Osteocyte (in vitro differentiated cells): Measurements from ENCODE around the gene DMRT3. TPM values are rescaled to one million over a fixed set of nuclear protein-coding genes. Genes with fewer than 3 reads are reported as not detected.

ENCODE experiments used
- DNase-seq: peaks from one replicate; pipeline ENCODE4 v3.0.0; 2021; ENCODE audit warnings: mixed read lengths; ENCODE audit not compliant: unreplicated experiment; ENCODE audit errors: extremely low spot score
- H3K27ac Mint-ChIP-seq: one replicate; pipeline ENCODE4 v1.8.0; 2021; ENCODE audit warnings: mild to moderate bottlenecking, mixed read lengths; ENCODE audit not compliant: unreplicated experiment
- H3K27me3 Mint-ChIP-seq: one replicate; pipeline ENCODE4 v1.8.0; 2021; ENCODE audit warnings: mixed read lengths; ENCODE audit not compliant: unreplicated experiment
- H3K36me3 Mint-ChIP-seq: one replicate; pipeline ENCODE4 v1.8.0; 2021; ENCODE audit warnings: mixed read lengths; ENCODE audit not compliant: unreplicated experiment
- H3K4me1 Mint-ChIP-seq: one replicate; pipeline ENCODE4 v1.8.0; 2021; ENCODE audit warnings: mixed read lengths; ENCODE audit not compliant: unreplicated experiment
- H3K4me3 Mint-ChIP-seq: one replicate; pipeline ENCODE4 v1.8.0; 2021; ENCODE audit warnings: mild to moderate bottlenecking, moderate library complexity, mixed read lengths; ENCODE audit not compliant: unreplicated experiment
- H3K9me3 Mint-ChIP-seq: one replicate; pipeline ENCODE4 v1.8.0; 2021; ENCODE audit warnings: mixed read lengths; ENCODE audit not compliant: unreplicated experiment
- total RNA-seq: library from RNA; stranded (reverse); gene quantifications from 2 replicates; pipeline ENCODE4 v1.2.1, GENCODE V29; 2021
- TF ChIP-seq, protein P1 (sequence below): fragments of 200-600 bp; sonication (generic); IDR thresholded peaks from 2 replicates; pipeline ENCODE4 v1.5.0; 2021; ENCODE audit warnings: antibody characterized with exemption, mild to moderate bottlenecking, moderate library complexity

The DMRT3 gene
- total RNA-seq, 1 donor from 2014 or later = not detected

DNA sequence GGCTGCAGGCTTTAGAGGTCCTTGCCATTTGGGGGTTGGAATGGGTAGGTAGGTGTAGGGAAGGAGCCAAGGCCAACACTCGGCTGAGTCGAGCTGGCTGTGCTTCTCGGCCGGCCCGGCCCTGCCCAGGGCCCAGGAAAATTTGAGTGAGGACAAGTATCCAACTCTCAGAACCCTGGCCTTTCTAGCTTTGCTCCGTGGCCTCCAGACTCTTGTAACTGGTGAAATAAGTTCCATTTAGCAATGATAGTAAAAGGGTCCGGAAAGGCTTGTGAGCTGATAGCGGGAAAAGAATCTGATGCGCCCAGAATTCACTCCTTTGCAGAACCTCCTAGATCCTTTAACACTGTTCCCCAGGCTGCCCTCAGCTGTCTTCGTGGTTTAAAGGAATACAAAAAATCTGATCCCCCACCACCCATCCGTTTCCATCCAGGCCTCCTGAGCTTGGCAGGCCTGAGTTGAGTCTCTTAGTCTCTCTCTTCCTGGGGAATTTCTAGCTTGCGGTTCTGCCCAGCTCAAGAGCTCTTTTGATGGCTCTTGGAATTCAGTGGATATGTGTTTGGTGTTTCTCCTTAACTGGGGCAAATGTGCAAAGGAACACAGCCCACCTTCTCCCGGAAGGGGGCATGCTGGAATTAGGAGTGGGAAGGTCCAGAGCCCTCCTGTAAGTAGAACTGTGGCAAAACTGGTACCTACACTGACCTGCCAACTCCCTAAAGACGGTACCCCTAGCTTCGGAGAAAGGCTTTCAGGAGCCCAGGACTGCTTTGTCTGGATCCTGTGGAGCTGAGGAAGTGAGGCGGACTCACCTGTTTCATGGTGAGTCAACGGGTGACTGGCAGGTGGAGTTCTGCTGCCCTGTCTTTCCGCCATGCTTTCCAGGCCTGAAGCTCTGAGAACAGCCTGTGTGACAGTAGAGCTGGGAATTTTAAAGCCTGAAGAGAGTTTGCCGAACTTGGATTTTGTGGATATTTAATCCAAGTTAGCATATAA lies 1.7 kb downstream of the DMRT3 start:
- Mint-ChIP-seq H3K4me3 (no peak overlapping the region), H3K27ac (no peak overlapping the region), H3K9me3 (no peaks in the 10 kb centered on the region), H3K36me3 (no peaks in the 10 kb centered on the region), H3K27me3 (peaks cover 85% of the 10 kb centered on the region), H3K4me1 (peaks cover 8% of the 10 kb centered on the region)
- no peak for DNase-seq
- TF ChIP-seq, protein P1, sequence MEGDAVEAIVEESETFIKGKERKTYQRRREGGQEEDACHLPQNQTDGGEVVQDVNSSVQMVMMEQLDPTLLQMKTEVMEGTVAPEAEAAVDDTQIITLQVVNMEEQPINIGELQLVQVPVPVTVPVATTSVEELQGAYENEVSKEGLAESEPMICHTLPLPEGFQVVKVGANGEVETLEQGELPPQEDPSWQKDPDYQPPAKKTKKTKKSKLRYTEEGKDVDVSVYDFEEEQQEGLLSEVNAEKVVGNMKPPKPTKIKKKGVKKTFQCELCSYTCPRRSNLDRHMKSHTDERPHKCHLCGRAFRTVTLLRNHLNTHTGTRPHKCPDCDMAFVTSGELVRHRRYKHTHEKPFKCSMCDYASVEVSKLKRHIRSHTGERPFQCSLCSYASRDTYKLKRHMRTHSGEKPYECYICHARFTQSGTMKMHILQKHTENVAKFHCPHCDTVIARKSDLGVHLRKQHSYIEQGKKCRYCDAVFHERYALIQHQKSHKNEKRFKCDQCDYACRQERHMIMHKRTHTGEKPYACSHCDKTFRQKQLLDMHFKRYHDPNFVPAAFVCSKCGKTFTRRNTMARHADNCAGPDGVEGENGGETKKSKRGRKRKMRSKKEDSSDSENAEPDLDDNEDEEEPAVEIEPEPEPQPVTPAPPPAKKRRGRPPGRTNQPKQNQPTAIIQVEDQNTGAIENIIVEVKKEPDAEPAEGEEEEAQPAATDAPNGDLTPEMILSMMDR = no peak

GRCh38 chr9:979983-980382 lies 3.5 kb downstream of the DMRT3 start:
- no peaks in the 10 kb centered on the region for H3K9me3 Mint-ChIP-seq
- H3K27me3 Mint-ChIP-seq = peaks cover 77% of the 10 kb centered on the region
- H3K36me3 Mint-ChIP-seq = no peaks in the 10 kb centered on the region
- H3K4me3 Mint-ChIP-seq = no peak overlapping the region
- no peak for DNase-seq
- TF ChIP-seq, protein P1 = no peak
- peaks cover 5% of the 10 kb centered on the region for H3K4me1 Mint-ChIP-seq
- H3K27ac Mint-ChIP-seq = no peak overlapping the region

- Mint-ChIP-seq H3K27ac (no peak overlapping the region), H3K4me1 (peaks cover 5% of the 10 kb centered on the region), H3K4me3 (no peak overlapping the region), H3K9me3 (no peaks in the 10 kb centered on the region), H3K36me3 (no peaks in the 10 kb centered on the region), H3K27me3 (peaks cover 71% of the 10 kb centered on the region)
- TF ChIP-seq, protein P1 = no peak
- no peak for DNase-seq
Measured at GRCh38 chr9:980640-981039, 4.2 kb downstream of the DMRT3 start.

DNA sequence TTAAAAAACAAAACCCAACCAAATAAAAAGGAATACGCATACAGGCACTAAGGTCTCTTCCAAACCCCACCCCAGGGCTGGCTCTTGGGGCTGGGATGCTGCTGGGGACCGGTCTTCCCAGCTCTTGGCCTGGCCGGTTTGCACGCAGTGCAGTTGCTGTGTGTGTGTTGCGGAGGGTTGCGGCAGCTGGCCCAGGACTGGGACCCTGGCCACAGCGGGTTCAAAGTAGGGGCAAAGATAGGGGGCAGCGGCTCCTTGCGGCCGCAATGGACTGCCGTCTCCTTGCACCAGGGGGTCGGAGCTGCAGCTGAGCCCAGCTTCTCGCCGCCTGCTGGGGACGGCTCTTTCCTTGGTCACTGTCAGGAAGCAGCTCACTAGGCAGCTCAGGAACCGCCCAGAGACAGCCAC lies 5.0 kb downstream of the DMRT3 start:
- H3K4me3 Mint-ChIP-seq = no peak overlapping the region
- no peak overlapping the region for H3K27ac Mint-ChIP-seq
- H3K27me3 Mint-ChIP-seq = peaks cover 67% of the 10 kb centered on the region
- no peaks in the 10 kb centered on the region for H3K36me3 Mint-ChIP-seq
- DNase-seq = no peak
- TF ChIP-seq, protein P1 = no peak
- no peaks in the 10 kb centered on the region for H3K9me3 Mint-ChIP-seq
- no peaks in the 10 kb centered on the region for H3K4me1 Mint-ChIP-seq

DNA sequence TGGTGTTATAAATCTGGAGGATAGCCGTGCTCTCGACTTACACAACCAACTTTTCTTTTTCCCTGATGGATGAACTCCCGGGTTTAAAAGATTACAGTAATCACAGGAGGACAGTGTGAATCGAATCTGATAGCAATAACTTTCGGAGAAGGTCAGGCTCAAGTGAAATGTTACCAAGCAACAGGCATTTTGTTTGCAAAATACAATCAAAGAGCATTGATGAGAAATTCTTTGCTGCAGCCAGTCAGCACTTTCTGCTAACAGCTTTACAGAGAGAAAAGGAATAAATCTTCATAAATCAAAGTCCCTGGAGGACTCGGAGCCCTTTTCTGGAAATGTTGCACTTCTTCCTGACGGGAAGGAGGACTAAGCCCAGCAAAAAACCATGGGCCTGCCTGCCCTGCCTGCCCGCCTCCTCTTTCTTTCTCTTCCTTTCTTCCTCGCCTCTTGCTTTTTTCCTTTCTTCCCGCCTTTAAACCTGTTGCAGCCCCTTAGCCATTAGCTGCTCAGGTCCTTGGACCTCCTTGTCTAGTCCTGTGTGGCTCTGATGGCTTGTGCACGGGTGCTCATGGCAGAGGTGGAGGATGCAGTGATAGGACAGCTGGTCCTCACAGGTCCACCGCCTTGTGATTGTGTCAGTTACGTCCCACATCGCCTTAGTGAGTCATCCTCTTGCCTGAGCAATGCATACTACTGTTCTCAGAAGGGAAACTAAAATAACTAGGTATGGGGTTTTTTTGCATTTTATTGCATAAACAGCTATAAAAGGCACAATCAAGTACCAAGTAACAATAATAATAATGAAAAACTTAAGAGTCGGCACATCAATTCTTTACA lies 6.2 kb downstream of the DMRT3 start:
- Mint-ChIP-seq H3K9me3 (no peaks in the 10 kb centered on the region), H3K27ac (no peak overlapping the region), H3K4me1 (no peaks in the 10 kb centered on the region), H3K27me3 (peaks cover 63% of the 10 kb centered on the region), H3K4me3 (no peak overlapping the region), H3K36me3 (no peaks in the 10 kb centered on the region)
- TF ChIP-seq, protein P1 = no peak
- DNase-seq = no peak
